GM21825 (cell line): ENCODE results near the gene SLC9C2.
"Not testable (repeated sequence)": the region's sequence is repeated elsewhere in the genome, so short reads cannot be mapped to it uniquely, and the experiment has no call there.

Experiments used
- ATAC-seq: cut with Tn5 transposase; IDR thresholded peaks from one replicate; pipeline ENCODE4 v1.9.1; 2021; ENCODE audit warnings: mild to moderate bottlenecking, moderate library complexity; ENCODE audit not compliant: unreplicated experiment

Gene SLC9C2

GRCh38 chr1:173529106-173529505 is 73.8 kb downstream of the SLC9C2 start:
- no peak for ATAC-seq

DNA sequence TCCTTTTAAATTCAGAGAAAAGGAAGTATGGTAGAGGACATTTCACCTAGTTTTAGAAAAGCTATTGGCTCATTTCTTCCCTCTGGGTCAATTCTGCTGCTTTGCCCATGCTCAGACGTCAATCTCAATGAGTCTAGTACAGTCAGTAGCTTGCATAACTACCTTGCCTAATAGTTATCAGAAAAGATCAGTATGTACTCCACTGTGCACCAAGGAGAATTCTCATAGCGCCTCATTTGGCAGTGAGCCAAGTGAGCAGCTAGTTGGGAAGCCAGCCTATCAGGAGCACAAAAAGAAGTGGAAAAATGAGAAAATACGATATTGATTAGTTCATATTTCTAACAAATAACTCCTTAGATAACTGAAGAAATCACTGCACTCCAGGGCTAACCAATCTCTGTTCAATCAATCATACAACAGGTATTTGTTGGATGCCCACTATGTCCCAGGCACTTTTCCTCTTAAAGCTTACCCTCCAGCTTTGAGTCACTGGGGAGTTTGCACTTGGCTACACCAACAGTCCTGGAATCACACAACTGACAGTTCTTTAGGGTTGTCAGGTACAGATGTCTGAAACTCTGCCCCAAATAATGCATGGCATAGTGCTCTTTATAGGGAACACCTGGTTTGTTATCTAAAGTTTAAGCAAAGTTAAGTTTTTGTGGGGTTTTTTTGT is 75.6 kb downstream of the SLC9C2 start:
- ATAC-seq: no peak

- no peak for ATAC-seq
Measured at GRCh38 chr1:173525926-173526325, 76.9 kb downstream of the SLC9C2 start.

GRCh38 chr1:173523329-173523728 is 79.5 kb downstream of the SLC9C2 start:
- no peak for ATAC-seq

DNA sequence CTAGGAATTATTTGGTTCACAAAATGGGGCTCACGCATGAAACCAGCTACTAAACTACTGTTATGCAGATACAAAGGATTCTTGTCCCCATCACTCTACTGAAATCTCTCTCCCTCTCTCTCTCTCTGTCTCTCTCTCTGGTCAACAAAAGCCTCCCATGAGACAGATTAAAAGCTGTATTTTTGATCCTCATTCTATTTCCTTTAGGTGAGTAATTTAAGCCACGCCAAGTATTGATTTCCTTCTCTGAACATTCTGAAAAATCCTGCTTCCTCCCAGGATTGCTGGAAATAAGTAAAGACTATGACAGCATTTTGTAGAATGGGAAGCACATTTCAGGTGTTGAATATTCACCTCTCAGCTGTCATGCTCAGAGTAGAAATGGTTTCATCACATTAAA is 82.1 kb downstream of the SLC9C2 start:
- ATAC-seq: no peak

DNA sequence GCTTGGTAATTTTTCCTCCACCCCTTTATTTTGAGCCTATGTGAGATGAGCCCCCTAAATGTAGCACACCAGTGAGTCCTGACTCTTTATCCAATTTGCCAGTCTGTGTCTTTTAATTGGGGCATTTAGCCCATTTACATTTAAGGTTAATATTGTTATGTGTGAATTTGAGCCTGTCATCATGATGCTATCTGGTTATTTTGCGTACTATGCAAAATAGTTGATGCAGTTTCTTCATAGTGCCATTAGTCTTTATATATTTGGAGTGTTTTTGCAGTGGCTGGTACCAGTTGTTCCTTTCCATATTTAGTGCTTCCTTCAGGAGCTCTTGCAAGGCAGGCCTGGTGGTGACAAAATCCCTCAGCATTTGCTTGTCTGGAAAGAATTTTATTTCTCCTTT is 88.4 kb downstream of the SLC9C2 start:
- not testable (repeated sequence) for ATAC-seq

GRCh38 chr1:173509797-173510196 is 93.1 kb downstream of the SLC9C2 start:
- no peak for ATAC-seq

- no peak for ATAC-seq
Measured at GRCh38 chr1:173508541-173508940, 94.3 kb downstream of the SLC9C2 start.

DNA sequence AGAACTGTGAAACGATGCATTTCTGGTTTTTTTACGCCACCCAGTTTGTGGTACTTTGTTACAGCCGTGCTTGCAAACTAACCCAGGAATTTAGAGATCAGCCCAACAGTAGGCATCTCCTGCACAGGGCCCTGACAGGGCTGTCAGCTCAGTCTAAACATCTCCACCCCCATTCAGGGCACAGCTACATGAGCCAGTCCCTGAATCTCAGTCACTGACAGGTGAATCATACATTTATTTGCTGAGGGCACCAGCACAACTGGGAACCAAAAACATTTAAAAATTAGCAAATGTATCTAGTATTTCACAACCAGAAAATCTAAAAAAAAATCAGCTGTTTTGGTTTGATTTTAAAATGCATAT is 95.0 kb downstream of the SLC9C2 start:
- ATAC-seq: no peak

GRCh38 chr1:173507205-173507846 is 95.5 kb downstream of the SLC9C2 start:
- ATAC-seq: no peak

- ATAC-seq: no peak
Measured at GRCh38 chr1:173506437-173506836, 96.4 kb downstream of the SLC9C2 start.

GRCh38 chr1:173505391-173505790 is 97.5 kb downstream of the SLC9C2 start:
- no peak for ATAC-seq

- ATAC-seq: no peak
Measured at GRCh38 chr1:173504268-173504667, 98.6 kb downstream of the SLC9C2 start.

- ATAC-seq: no peak
Measured at GRCh38 chr1:173503391-173503790, 99.5 kb downstream of the SLC9C2 start.

DNA sequence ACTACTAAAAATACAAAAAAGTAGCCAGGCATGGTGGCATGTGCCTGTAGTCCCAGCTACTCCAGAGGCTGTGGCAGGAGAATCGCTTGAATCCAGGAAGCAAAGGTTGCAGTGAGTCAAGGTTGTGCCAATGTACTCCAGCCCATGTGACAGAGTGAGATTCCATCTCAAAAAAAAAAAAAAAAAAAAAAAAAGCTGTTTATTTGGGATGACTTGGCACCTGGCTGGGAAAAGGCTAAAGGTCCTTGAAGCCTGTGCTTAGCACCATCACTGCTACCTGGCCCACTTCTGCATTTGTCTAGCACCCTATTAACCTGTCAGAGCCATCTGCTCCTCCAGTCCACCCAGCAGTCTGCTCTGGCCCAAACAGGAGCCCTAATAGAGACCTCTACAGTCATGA is 100.8 kb downstream of the SLC9C2 start:
- no peak for ATAC-seq

DNA sequence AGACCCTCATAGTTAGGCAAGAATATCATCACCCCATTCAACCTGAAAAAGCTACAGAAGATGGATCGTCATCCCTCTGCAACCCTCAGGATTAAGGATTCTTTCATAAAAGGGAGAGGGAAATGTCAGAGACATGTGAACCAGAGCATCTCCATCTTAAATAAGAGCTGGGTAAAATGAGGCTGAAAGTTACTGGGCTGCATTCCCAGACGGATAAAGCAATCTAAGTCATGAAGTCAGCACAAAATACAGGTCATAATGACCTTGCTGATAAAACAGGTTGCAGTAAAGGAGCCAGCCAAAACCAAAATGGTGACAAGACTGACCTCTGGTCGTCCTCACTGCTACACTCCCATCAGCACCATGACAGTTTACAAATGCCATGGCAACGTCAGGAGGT is 103.1 kb downstream of the SLC9C2 start:
- ATAC-seq: no peak

- ATAC-seq: no peak
Measured at GRCh38 chr1:173496757-173497320, 106.0 kb downstream of the SLC9C2 start.

DNA sequence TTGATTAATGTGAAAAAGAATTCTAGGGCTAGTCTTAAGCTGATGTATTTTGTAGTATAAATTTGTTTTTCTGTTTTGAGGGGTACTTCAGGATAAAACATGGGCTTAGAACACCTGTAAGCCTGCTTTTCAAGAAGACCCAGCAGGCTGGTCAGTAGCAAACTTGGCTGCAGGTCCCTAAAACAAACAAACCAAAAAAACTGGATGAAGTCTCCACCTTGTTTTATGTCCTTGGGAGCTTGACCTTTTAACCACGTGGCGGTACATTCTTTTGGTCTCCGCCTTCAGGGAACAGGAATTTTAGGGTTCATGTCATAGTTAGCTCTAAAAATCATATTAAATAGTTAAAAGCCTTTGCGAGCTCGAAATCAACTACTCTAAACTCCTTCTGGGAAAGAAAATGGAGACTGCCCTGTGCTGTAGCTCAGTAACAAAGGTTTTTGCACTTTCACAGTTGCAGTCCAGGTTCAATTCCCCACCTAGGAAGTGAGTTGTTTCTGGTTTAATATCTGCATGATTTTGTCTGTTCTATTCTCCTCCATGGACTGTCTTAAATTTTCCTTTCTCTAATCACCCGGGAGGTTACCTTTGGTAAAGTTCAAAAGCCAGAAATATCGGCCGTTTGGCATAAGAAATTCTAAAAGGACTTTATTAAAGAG is 107.1 kb downstream of the SLC9C2 start:
- no peak for ATAC-seq

- ATAC-seq: not testable (repeated sequence)
Measured at GRCh38 chr1:173493125-173493524, 109.7 kb downstream of the SLC9C2 start.

DNA sequence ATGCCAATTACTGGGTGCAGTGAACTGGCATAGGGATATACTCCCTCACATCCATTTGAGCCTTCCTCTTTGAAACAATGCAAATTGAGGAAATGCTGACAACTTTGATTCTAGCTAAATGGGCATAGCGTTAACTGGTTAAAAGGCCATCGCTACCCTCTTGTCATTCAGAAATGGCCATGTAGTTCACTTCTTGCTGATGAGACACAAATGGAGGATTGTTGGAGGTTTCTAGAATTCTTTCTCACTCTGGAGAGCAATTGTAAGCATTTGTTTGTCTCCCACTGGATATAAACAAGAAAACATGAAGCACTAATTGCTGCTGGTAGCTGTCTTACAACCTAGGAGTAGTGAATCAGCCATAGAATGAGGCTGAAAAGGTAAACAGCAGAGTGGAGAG is 111.4 kb downstream of the SLC9C2 start:
- ATAC-seq: no peak

DNA sequence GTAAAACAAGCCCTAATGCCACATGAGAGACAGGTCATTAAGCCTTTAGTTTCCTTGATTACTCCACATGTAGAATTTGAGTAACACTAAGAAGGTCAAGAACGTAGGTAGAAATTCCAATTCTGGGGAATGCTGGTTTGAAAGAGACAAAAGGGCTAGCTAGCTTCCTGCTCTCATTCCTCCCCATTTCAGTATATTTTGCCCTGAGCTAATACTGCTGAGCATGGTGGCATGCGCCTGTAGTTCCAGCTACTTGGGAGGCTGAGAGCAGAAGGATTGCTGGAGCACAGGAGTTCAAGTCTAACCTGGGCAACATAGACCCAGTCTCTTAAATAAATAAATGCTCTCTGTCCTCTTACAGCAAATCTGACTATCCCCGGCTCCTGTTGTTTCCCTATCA is 112.9 kb downstream of the SLC9C2 start:
- ATAC-seq: no peak

GRCh38 chr1:173489149-173489600 is 113.7 kb downstream of the SLC9C2 start:
- no peak for ATAC-seq
